Fibroblast of lung (primary cell): ENCODE results near the gene CDIPT. TPM values are rescaled to one million over a fixed set of nuclear protein-coding genes. Genes with fewer than 3 reads are reported as not detected.
A peak's percentile ranks its signal among the peaks of the same experiment; 100 is the strongest.

Source experiments
- DNase-seq, 2 donors: peaks; one replicate each; pipeline versions ENCODE4 v3.0.0 to v3.0.0-alpha.2; 2010; ENCODE audit warnings: low read depth in 2 of 2
- H2AFZ ChIP-seq: 2 replicates; pipeline ENCODE4 v1.5.1; 2012; ENCODE audit warnings: low read length, control low read depth, inconsistent platforms
- H3K27ac ChIP-seq: 2 replicates; pipeline ENCODE4 v1.5.1; 2011; ENCODE audit warnings: low read length, control low read depth; ENCODE audit not compliant: insufficient read depth
- H3K27me3 ChIP-seq: 2 replicates; pipeline ENCODE4 v1.5.1; 2011; ENCODE audit warnings: mild to moderate bottlenecking, low read length; ENCODE audit not compliant: control insufficient read depth, insufficient read depth
- H3K36me3 ChIP-seq: 2 replicates; pipeline ENCODE4 v1.5.1; 2011; ENCODE audit warnings: low read length; ENCODE audit not compliant: control insufficient read depth, insufficient read depth
- H3K4me1 ChIP-seq: 2 replicates; pipeline ENCODE4 v1.5.1; 2011; ENCODE audit warnings: low read length; ENCODE audit not compliant: control insufficient read depth, insufficient read depth; ENCODE audit errors: extremely low read depth
- H3K4me2 ChIP-seq: 2 replicates; pipeline ENCODE4 v1.5.1; 2011; ENCODE audit warnings: low read length, control low read depth; ENCODE audit not compliant: insufficient read depth; ENCODE audit errors: extremely low read depth
- H3K4me3 ChIP-seq, 4 experiments: fragments of 200-600 bp in 1 of 4; sonication (generic) in 1 of 4; replicated peaks in 1 of 4; 2 replicates each; pipeline ENCODE4 v1.5.1; 2011 to 2016; ENCODE audit warnings: low read length in 4 of 4, low read depth in 3 of 4, mild to moderate bottlenecking in 3 of 4, control low read depth in 2 of 4, inconsistent platforms in 1 of 4, mixed read lengths in 1 of 4; ENCODE audit not compliant: insufficient read depth in 1 of 4; ENCODE audit errors: control extremely low read depth in 1 of 4
- H3K79me2 ChIP-seq: 2 replicates; pipeline ENCODE4 v1.5.1; 2012; ENCODE audit warnings: mild to moderate bottlenecking, low read length, inconsistent platforms; ENCODE audit not compliant: control insufficient read depth, insufficient read depth
- H3K9ac ChIP-seq: 2 replicates; pipeline ENCODE4 v1.5.1; 2011; ENCODE audit warnings: mild to moderate bottlenecking, low read length, control low read depth; ENCODE audit not compliant: insufficient read depth
- H3K9me3 ChIP-seq: 2 replicates; pipeline ENCODE4 v1.5.1; 2012; ENCODE audit warnings: low read depth, low read length; ENCODE audit not compliant: control insufficient read depth, insufficient read depth
- H4K20me1 ChIP-seq: 2 replicates; pipeline ENCODE4 v1.5.1; 2011; ENCODE audit warnings: low read length; ENCODE audit not compliant: control insufficient read depth, insufficient read depth; ENCODE audit errors: extremely low read depth
- CTCF ChIP-seq, 2 donors: IDR thresholded peaks in 1 of 2; conservative IDR thresholded peaks in 1 of 2; 1 replicate in 1 of 2; 2 replicates in 1 of 2; pipeline ENCODE4 v1.5.1; 2011 to 2012; ENCODE audit warnings: low read length in 2 of 2, control low read depth in 1 of 2, inconsistent platforms in 1 of 2, low read depth in 1 of 2, mild to moderate bottlenecking in 1 of 2
- EZH2 ChIP-seq: IDR thresholded peaks from 2 replicates; pipeline ENCODE4 v1.5.1; 2012; ENCODE audit warnings: low read length, control low read depth, mild to moderate bottlenecking; ENCODE audit errors: missing control alignments
- polyA plus RNA-seq, 2 donors: library from polyadenylated mRNA; depleted of rRNA in 1 of 2; stranded (reverse) in 1 of 2; unstranded in 1 of 2; fragments of >200 nt; gene quantifications; 2 replicates each; pipeline ENCODE4 v1.2.1, GENCODE V29; 2011 to 2012; ENCODE audit warnings: missing spikeins in 1 of 2
- total RNA-seq: library from RNA; depleted of rRNA; stranded (reverse); fragments of >200 nt; gene quantifications from 2 replicates; pipeline ENCODE4 v1.2.1, GENCODE V29; 2014

CDIPT gene
- total and polyA plus RNA-seq, 2 donors (not counting 1 experiment from before 2014, with no cell fraction given), result 84.9 to 99.6 TPM

- H3K4me3 ChIP-seq, result no peak overlapping the region
- no peak overlapping the region for H2AFZ ChIP-seq
- H3K4me1 ChIP-seq, result no peaks in the 10 kb centered on the region
- no peaks in the 10 kb centered on the region for H3K9me3 ChIP-seq
- TF ChIP-seq EZH2, result no peak
- no peak for TF ChIP-seq CTCF (conservative IDR thresholded peaks at IDR 0.05 in 1 of 2, IDR thresholded peaks at IDR 0.05 in 1 of 2; ENCODE audit: low read depth in 1 of 2, low read length in 2 of 2)
- H3K36me3 ChIP-seq, result no peaks in the 10 kb centered on the region
- H3K9ac ChIP-seq, result no peak overlapping the region
- no peak overlapping the region for H3K27ac ChIP-seq
- no peaks in the 10 kb centered on the region for H4K20me1 ChIP-seq
- H3K27me3 ChIP-seq, result no peaks in the 10 kb centered on the region
- DNase-seq, result no peak
- no peaks in the 10 kb centered on the region for H3K79me2 ChIP-seq
- no peak overlapping the region for H3K4me2 ChIP-seq
Observed at GRCh38 chr16:29868396-29869009, 5.5 kb upstream of the CDIPT start.

GRCh38 chr16:29864205-29864604, 1.2 kb upstream of the CDIPT start:
- Histone ChIP-seq H3K27me3 (no peaks in the 10 kb centered on the region), H3K4me2 (no peak overlapping the region), H2AFZ (no peak overlapping the region), H3K4me1 (no peaks in the 10 kb centered on the region), H3K27ac (no peak overlapping the region), H3K9me3 (no peaks in the 10 kb centered on the region), H3K9ac (no peak overlapping the region), H3K79me2 (peaks cover 14% of the 10 kb centered on the region), H3K4me3 (no peak overlapping the region), H3K36me3 (peaks cover 3% of the 10 kb centered on the region), H4K20me1 (no peaks in the 10 kb centered on the region)
- no peak for TF ChIP-seq EZH2
- no peak for TF ChIP-seq CTCF (conservative IDR thresholded peaks at IDR 0.05 in 1 of 2, IDR thresholded peaks at IDR 0.05 in 1 of 2; ENCODE audit: low read depth in 1 of 2, low read length in 2 of 2)
- DNase-seq, result no peak

GRCh38 chr16:29863669-29863984, 601 bp upstream of the CDIPT start:
- Histone ChIP-seq H2AFZ (peak overlapping the region; percentile 51), H3K9ac (no peak overlapping the region), H4K20me1 (no peaks in the 10 kb centered on the region), H3K79me2 (peaks cover 14% of the 10 kb centered on the region), H3K4me1 (no peaks in the 10 kb centered on the region), H3K36me3 (peaks cover 7% of the 10 kb centered on the region), H3K27me3 (no peaks in the 10 kb centered on the region), H3K9me3 (no peaks in the 10 kb centered on the region), H3K4me2 (peak overlapping the region; percentile 13), H3K27ac (no peak overlapping the region), H3K4me3 (peak overlapping the region in 3 of 4 experiments; percentile 9 to 92 (median 13))
- TF ChIP-seq EZH2, result no peak
- no peak for TF ChIP-seq CTCF (conservative IDR thresholded peaks at IDR 0.05 in 1 of 2, IDR thresholded peaks at IDR 0.05 in 1 of 2; ENCODE audit: low read depth in 1 of 2, low read length in 2 of 2)
- no peak for DNase-seq
